Erythroblast (primary cell): ENCODE results near the gene ATP8A1.

Source experiments
- GATA1 ChIP-seq: IDR thresholded peaks from 2 replicates; pipeline ENCODE4 v1.6.1; 2011; ENCODE audit warnings: low read depth, mild to moderate bottlenecking, control low read depth, low read length, moderate library complexity
- POLR2A ChIP-seq: IDR thresholded peaks from 2 replicates; pipeline ENCODE4 v1.6.1; 2011; ENCODE audit warnings: mild to moderate bottlenecking, low read length

DNA sequence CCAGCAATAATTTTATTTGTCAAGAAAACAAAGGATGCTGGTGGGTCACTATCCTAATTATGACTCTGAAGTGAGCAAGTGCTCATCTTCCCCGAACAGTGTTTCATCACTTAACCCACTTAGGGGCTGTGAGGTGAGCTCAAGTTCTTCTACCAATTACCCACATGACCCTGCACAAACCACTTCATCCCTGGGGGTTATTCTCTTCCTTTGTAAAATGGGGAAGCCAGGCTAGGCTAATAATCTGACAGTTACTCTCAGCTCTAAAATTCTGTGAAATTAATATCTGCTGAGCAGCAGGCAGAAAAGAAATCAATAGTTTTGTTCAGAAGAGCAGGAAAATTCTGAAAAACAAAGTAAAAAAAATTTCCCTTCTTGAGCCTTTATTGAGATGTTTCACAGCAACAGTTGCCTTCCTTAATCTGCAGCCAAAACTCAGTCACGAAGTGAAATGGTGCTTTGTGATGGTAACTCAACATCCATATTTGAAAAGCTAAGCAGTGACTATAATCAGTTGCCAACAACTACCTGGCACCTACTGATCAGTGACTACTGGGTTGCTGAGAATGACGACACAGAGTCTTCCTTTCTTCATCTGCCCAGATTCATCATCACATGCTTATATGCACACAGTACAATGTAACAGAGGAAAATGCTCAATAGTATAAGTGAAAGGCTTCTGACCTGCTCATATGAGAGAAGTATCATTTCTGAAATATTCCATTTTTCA lies 24.1 kb downstream of the ATP8A1 start:
- TF ChIP-seq POLR2A (no peak), GATA1 (no peak)
